ENCODE results near the gene TMEM145.

DNA sequence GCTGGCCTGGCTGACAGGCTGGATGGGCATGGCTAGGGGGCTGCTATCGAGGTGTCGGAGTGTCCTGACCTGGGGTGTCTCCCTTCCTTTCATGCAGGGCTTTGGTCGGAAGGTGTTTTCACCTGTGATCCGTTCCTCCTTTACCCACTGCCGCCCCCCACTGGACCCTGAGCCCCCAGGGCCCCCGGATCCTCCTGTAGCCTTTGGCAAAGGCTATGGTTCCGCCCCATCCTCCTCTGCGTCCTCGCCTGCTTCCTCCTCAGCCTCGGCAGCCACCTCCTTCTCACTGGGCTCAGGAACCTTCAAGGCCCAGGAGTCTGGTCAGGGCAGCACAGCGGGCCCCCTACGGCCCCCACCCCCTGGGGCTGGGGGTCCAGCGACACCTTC, 23.0 kb upstream of the TMEM145 start:
- TF ChIP-seq EP300 (IDR thresholded peaks at IDR 0.05; ENCODE audit: borderline replicate concordance), result no peak
- TF ChIP-seq TEAD4 (IDR thresholded peaks at IDR 0.05), result no peak
- TF ChIP-seq NFIC (IDR thresholded peaks at IDR 0.05), result no peak
- TF ChIP-seq, protein P1, sequence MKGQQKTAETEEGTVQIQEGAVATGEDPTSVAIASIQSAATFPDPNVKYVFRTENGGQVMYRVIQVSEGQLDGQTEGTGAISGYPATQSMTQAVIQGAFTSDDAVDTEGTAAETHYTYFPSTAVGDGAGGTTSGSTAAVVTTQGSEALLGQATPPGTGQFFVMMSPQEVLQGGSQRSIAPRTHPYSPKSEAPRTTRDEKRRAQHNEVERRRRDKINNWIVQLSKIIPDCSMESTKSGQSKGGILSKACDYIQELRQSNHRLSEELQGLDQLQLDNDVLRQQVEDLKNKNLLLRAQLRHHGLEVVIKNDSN (IDR thresholded peaks at IDR 0.05), result no peak
- TF ChIP-seq, protein P2, sequence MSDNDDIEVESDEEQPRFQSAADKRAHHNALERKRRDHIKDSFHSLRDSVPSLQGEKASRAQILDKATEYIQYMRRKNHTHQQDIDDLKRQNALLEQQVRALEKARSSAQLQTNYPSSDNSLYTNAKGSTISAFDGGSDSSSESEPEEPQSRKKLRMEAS (IDR thresholded peaks at IDR 0.05), result no peak
- TF ChIP-seq YY1 (IDR thresholded peaks at IDR 0.05; ENCODE audit: low read depth), result no peak
- TF ChIP-seq TCF12 (IDR thresholded peaks at IDR 0.05; ENCODE audit: low read depth), result no peak
- no peak for TF ChIP-seq TAF1 (IDR thresholded peaks at IDR 0.05; ENCODE audit: low read depth)
- TF ChIP-seq RAD21 (IDR thresholded peaks at IDR 0.05; ENCODE audit: low read depth), result no peak
- TF ChIP-seq, protein P3, sequence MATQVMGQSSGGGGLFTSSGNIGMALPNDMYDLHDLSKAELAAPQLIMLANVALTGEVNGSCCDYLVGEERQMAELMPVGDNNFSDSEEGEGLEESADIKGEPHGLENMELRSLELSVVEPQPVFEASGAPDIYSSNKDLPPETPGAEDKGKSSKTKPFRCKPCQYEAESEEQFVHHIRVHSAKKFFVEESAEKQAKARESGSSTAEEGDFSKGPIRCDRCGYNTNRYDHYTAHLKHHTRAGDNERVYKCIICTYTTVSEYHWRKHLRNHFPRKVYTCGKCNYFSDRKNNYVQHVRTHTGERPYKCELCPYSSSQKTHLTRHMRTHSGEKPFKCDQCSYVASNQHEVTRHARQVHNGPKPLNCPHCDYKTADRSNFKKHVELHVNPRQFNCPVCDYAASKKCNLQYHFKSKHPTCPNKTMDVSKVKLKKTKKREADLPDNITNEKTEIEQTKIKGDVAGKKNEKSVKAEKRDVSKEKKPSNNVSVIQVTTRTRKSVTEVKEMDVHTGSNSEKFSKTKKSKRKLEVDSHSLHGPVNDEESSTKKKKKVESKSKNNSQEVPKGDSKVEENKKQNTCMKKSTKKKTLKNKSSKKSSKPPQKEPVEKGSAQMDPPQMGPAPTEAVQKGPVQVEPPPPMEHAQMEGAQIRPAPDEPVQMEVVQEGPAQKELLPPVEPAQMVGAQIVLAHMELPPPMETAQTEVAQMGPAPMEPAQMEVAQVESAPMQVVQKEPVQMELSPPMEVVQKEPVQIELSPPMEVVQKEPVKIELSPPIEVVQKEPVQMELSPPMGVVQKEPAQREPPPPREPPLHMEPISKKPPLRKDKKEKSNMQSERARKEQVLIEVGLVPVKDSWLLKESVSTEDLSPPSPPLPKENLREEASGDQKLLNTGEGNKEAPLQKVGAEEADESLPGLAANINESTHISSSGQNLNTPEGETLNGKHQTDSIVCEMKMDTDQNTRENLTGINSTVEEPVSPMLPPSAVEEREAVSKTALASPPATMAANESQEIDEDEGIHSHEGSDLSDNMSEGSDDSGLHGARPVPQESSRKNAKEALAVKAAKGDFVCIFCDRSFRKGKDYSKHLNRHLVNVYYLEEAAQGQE (IDR thresholded peaks at IDR 0.05; ENCODE audit: low read depth), result no peak
- no peak for TF ChIP-seq EGR1 (IDR thresholded peaks at IDR 0.05)
- no peak for TF ChIP-seq CREB1 (IDR thresholded peaks at IDR 0.05; ENCODE audit: low read depth)
- TF ChIP-seq FOXM1 (IDR thresholded peaks at IDR 0.05; ENCODE audit: borderline replicate concordance, low read depth), result no peak
